A204.1 (cell line): Measurements from ENCODE around the gene UBE2H.
"Not testable (repeated sequence)": the region's sequence is repeated elsewhere in the genome, so short reads cannot be mapped to it uniquely, and the experiment has no call there.

Experiments
- FAIRE-seq: peaks from 2 replicates; lab custom pipeline; 2012; peaks lifted over from hg19 to GRCh38; lab: Jason Lieb, UNC

UBE2H gene

GRCh38 chr7:129807863-129808262 is 144.9 kb downstream of the UBE2H start:
- no peak for FAIRE-seq

DNA sequence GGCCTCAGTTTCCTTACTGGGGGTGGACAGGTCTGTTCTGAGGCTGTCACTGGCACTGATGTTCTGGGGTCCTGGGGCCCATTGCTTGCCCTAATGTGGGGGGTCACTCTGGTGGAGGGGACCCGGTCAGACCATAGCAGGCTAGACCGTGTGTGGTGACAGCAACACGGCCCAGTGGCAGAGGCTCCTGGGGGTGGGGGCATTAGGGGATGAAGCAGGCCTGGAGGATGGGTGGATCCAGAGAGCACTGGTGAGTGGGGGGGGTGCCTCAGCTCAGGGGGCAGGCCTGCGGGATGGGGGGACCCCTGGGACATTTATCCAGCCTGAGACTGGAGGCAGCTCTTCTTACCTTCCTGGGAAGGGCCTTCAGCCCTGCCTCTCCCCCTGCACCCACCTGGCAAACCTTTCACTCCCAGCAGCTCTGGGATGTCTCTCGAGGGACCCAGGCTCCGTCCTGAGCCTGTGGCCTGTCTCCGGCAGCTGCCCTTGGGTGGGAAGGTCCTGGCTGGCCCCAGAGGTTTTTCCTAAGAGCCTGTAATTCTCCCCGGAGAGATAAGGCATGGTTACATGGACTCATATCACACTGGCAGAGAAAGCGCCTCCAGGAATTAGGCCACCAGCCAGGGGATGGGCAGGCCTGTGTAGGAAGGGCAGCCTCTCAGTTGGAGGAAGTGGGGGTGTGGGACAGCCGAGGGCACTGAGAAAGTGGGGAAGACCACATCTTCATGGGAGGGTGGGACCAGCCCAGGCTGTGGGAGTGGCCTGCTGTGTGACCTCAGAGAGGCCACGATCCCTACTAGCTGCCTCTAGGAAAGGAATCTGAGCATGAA is 147.7 kb downstream of the UBE2H start:
- no peak for FAIRE-seq

GRCh38 chr7:129804111-129804889 is 148.5 kb downstream of the UBE2H start:
- no peak for FAIRE-seq

GRCh38 chr7:129803546-129804081 is 149.1 kb downstream of the UBE2H start:
- no peak for FAIRE-seq

DNA sequence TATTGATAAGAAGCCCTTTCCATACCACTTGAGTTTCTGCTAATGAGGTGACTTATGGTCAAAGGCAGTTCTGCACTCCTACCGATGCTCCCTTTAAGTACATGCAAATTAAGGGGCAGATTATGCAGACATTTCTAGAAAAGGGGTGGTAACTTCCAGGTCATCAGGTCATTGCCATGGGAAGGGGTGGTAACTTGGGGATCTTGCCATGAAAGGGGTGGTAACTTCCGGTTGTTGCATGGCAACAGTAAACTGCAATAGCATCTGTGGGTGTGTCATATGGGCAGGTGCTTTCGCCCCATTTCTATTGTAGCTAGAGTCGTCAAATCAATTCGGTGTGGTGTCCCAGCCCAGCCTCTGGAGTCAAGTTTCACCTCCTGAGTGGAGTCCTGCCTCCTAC is 150.9 kb downstream of the UBE2H start:
- FAIRE-seq: no peak

DNA sequence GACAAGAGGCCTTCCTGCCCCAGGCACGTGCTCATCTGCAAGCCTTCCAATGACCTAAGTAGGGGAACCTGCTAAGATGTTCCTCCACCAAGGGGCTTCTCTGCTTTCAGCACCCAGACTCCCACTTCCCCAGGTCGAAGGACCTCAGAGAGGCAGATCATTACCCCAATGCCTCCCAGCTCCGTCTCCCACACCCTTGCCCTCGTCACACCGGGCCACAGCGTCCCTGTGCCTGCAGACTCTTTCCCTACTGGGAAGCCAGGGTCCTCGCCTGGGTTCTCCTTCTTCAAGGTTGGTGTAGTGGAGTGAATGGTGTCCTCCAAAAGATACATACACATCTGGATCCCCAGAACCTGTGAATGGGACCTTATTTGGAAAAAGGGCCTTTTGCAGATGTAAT is 151.9 kb downstream of the UBE2H start:
- no peak for FAIRE-seq

DNA sequence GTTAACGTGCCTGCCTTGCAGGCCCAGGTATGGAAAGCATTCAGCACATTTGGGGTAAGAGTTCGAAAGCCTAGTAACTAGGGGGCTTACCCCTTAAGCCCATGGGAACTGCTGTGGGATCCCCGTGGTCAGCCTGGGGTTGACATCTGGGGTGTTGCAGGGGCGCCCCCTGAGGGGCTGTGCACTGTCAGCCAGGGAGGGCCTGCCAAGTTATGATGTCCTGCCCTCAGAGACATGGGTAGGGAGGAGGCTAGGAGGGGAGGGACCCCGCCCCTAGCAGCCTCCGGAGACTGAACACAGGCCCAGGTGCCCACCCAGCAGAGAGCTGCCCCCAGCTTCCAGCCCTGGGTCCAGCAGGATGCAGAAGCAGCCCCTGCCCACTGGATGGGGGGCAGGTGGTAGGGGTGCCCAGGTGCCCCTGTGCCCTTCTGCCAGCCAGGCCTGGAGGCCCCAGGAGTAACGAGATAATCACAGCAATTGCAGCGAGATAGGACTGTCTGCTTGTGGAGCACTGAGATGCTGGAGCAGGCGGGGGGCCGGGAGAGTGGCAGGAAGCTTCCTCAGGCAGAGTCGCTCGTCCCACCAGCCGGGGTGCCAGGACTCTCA is 153.3 kb downstream of the UBE2H start:
- FAIRE-seq: no peak

GRCh38 chr7:129798616-129799349 is 154.0 kb downstream of the UBE2H start:
- no peak for FAIRE-seq

- no peak for FAIRE-seq
Observed at GRCh38 chr7:129797214-129797789, 155.5 kb downstream of the UBE2H start.

GRCh38 chr7:129796186-129796775 is 156.5 kb downstream of the UBE2H start:
- FAIRE-seq: no peak

DNA sequence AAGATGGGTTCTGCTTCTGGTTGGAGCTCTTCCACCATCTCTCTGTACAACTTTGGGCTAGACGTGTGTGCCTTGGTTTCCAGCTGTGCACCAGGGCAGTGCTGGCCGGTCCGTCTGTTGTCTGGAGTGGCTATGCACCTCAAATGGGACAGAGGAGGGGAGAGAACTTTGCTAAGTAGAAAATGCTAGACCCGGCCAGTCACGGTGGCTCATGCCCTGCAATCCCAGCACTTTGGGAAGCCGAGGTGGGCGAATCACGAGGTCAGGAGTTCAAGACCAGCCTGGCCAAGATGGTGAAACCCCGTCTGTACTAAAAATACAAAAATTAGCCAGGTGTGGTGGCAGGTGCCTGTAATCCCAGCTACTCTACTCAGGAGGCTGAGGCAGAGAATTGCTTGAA is 158.3 kb downstream of the UBE2H start:
- FAIRE-seq: not testable (repeated sequence)

DNA sequence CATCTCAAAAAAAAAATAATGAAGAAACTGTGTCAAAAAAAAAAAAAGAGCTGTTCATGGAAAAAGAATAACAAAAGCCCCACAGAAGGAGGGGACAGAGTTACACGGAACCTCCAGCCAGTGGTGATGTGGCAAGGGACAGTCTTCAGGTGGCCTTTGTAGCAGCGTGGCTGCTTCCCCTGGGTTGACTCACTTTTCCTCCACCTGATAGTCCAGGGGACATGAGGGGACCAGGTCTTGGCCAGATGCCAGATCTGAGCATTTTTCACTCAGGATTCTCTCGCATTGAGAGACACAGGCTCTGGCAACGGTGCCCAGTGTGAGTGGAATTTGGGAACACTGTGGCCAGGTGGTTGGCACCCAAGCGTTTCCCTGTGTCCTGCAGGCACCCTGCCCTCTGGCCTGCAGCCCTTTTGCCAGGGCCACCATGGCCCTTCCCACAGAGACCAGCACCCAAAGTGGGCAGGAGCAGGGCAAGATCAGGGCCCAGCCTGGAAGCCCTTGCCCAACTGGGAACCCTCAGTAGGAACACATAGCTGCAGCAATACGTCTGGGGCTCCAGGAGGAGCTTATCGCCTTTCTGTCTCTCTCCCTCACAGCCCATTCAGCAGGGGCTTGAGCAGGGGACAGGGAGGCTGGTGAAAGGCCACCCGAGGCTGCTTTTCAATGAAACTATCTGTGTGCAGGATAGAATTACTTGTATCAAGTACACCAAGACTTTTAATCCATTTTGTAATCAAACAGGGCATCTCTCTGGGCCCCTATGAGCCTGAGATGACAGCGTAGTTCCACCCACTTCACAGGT is 159.1 kb downstream of the UBE2H start:
- no peak for FAIRE-seq

DNA sequence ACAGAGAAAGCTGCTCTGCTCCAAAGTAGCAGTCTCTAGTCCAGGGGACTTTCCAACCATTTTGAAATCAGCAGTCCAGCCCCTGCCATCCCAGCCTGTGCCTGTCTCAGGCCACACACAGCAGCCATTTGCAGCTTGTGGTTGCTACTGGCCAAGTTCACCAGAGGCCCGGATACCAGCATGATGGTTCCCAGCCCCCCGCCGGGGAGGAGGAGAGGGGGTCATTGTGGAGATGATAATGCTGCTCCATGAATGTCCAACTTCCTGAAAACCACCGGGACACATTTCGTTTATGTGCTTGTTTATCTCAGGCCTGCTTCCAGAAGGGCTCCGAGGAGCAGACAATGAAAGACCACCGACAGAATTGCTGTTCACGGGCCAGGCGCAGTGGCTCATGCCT is 160.0 kb downstream of the UBE2H start:
- FAIRE-seq: no peak

GRCh38 chr7:129790136-129790535 is 162.6 kb downstream of the UBE2H start:
- FAIRE-seq: no peak

DNA sequence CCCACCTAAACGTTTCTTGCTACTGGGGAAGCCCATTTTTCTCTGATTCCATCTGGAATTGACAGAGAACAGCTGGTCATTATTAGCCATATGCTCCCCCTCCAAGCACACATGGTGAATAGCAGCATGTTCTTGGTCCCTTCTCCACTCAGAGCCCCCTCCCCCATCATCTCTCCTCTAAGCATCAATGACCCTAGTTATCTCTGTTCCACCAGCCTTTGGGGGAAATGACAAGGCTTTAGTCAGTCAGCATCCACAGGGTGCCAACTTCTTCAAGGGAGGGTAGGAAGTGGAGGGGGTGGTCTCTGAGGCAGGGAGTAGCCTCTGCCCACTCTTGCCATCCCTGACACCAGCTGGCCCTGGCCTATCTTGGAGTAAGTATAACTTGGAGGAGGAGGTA is 163.1 kb downstream of the UBE2H start:
- FAIRE-seq: no peak

GRCh38 chr7:129789000-129789399 is 163.8 kb downstream of the UBE2H start:
- FAIRE-seq: no peak

GRCh38 chr7:129786825-129787563 is 165.8 kb downstream of the UBE2H start:
- no peak for FAIRE-seq

DNA sequence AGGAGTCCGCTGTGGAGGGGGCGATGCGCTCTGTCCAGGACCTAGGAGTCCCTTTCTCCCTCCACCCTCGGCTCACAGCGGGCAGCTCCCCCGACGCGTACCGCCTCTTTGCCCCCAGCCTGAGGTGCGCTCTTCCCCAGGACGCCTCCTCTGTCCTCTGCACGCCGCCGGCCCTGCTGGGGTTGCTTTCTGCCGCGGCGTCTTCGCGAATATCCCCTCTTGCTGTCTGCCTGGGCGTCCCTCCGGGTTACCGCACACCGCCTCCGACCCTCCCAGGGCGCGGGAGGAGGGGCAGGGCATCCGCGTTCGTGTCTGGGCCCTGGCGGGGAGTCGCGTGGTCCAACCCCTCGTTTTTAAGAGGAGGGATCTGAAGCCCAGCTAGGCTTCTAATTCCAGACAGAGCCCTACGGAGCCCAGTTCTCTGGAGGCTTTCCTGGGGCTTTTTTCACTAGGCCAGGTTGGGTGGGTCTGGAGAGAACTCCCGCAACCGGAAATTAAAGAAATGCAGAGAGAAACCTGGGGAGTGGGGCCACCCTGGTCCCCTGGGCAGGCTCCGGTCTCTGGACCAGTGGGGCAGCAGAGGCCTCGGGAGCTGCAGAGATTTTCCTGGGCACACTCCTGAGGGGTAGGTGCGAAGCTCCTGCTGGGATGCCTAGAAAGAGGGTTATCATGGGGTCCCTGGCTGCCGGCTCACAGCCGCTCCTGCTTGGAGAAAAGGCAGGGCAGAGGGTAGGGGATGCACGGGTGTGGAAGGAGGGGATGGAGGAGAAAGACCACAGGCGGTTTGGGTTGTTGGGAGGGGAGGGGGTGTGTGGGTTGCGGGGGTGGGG is 166.9 kb downstream of the UBE2H start:
- no peak for FAIRE-seq
